Measurements from ENCODE around the gene SNCAIP. TPM values are rescaled to one million over a fixed set of nuclear protein-coding genes. Genes with fewer than 3 reads are reported as not detected.

SNCAIP gene
- total RNA-seq, 2 donors from 2014 or later: 8.1 to 9.5 TPM

GRCh38 chr5:122501089-122501435 lies 189.0 kb downstream of the SNCAIP start:
- Histone ChIP-seq H3K27ac (peak overlapping the region in 1 of 2 donors; percentile 30), H3K9me3 (no peaks in the 10 kb centered on the region), H3K4me3 (no peak overlapping the region), H3K27me3 (no peaks in the 10 kb centered on the region), H3K4me1 (peaks cover 0 to 5% of the 10 kb centered on the region in 2 donors), H3K36me3 (no peaks in the 10 kb centered on the region)
- no peak for TF ChIP-seq CTCF (IDR thresholded peaks at IDR 0.05)
- no peak for DNase-seq (ENCODE audit: low spot score)

DNA sequence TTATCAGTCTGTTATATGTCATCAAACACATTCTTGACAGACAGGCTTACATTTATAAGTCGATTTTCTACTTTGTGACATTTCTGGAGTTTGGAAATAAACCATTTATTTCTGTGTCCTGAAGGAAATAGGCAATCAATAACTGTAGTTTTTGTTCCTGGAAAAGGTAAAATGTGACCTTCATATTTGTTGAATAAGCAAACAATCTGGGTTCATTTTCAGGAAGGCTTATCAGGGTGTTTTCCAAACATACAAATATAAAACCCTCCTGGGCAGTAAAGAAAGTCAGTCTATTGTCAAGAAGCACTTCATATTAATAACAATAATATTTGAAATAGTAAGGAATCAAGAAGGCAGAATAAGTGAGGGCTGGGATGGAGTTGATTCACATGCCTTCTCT lies 195.0 kb downstream of the SNCAIP start:
- Histone ChIP-seq H3K4me1 (no peaks in the 10 kb centered on the region), H3K36me3 (no peaks in the 10 kb centered on the region), H3K9me3 (no peaks in the 10 kb centered on the region), H3K27me3 (no peaks in the 10 kb centered on the region), H3K4me3 (no peak overlapping the region), H3K27ac (no peak overlapping the region)
- TF ChIP-seq CTCF (IDR thresholded peaks at IDR 0.05): no peak
- no peak for DNase-seq (ENCODE audit: low spot score)

GRCh38 chr5:122507581-122507980 lies 195.5 kb downstream of the SNCAIP start:
- Histone ChIP-seq H3K4me3 (no peak overlapping the region), H3K36me3 (no peaks in the 10 kb centered on the region), H3K27ac (no peak overlapping the region), H3K9me3 (no peaks in the 10 kb centered on the region), H3K27me3 (no peaks in the 10 kb centered on the region), H3K4me1 (no peaks in the 10 kb centered on the region)
- TF ChIP-seq CTCF (IDR thresholded peaks at IDR 0.05): no peak
- no peak for DNase-seq (ENCODE audit: low spot score)

DNA sequence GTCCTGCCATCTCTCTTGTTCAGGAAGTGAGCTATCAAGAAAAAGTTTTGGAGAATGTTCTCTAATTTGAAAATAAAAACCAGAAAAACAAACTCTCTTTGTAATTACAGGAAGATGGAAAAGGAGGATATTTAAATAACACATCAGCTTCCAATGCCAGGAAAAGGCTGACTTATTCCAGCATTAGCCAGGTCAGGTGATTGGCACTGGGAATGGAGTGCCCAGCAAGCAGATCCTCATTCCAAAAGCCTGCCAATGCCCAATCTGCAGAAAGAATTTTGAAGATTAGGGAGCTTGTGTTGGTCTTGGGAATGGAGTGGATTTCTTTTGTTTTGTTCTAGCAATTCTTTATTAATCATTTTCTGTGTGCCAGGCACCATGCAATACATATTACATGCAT lies 196.6 kb downstream of the SNCAIP start:
- Histone ChIP-seq H3K27ac (no peak overlapping the region), H3K36me3 (no peaks in the 10 kb centered on the region)
- TF ChIP-seq CTCF (IDR thresholded peaks at IDR 0.05): no peak

More for the DNA sequence above, 196.6 kb downstream of the SNCAIP start:
- H3K9me3 ChIP-seq: no peaks in the 10 kb centered on the region
- no peak overlapping the region for H3K4me3 ChIP-seq
- no peak for DNase-seq (ENCODE audit: low spot score)
- H3K4me1 ChIP-seq: no peaks in the 10 kb centered on the region
- H3K27me3 ChIP-seq: no peaks in the 10 kb centered on the region

Other genes with a start within 250 kb of the SNCAIP start
- gene LOX, start 234.0 kb upstream of the SNCAIP start, total RNA-seq: 10 to 100 TPM; 10.1 to 11.6 TPM
- gene ZNF474, start 182.7 kb upstream of the SNCAIP start, total RNA-seq: not detected

Data from right atrium auricular region (tissue), 2 donors.